Chondrocyte (in vitro differentiated cells): ENCODE results near the gene CYSRT1. TPM values are rescaled to one million over a fixed set of nuclear protein-coding genes. Genes with fewer than 3 reads are reported as not detected.

ENCODE experiments used
- DNase-seq: peaks from one replicate; pipeline ENCODE4 v3.0.0; 2021; ENCODE audit warnings: mixed read lengths, low spot score
- H3K27ac Mint-ChIP-seq: one replicate; pipeline ENCODE4 v1.8.0; 2021; ENCODE audit warnings: mild to moderate bottlenecking, moderate library complexity, mixed read lengths; ENCODE audit not compliant: unreplicated experiment
- H3K27me3 Mint-ChIP-seq: 2 replicates; pipeline ENCODE4 v1.8.0; 2021; ENCODE audit warnings: low read depth, mixed read lengths
- H3K36me3 Mint-ChIP-seq: 2 replicates; pipeline ENCODE4 v1.8.0; 2021; ENCODE audit warnings: low read depth, mixed read lengths
- H3K4me1 Mint-ChIP-seq: 2 replicates; pipeline ENCODE4 v1.8.0; 2021; ENCODE audit warnings: low read depth, mild to moderate bottlenecking, mixed read lengths
- H3K4me3 Mint-ChIP-seq: one replicate; pipeline ENCODE4 v1.8.0; 2021; ENCODE audit warnings: mild to moderate bottlenecking, moderate library complexity, mixed read lengths; ENCODE audit not compliant: unreplicated experiment
- H3K9me3 Mint-ChIP-seq: 2 replicates; pipeline ENCODE4 v1.8.0; 2021; ENCODE audit warnings: low read depth, mixed read lengths
- total RNA-seq: library from RNA; stranded (reverse); gene quantifications from 3 replicates; pipeline ENCODE4 v1.2.1, GENCODE V29; 2021
- TF ChIP-seq, protein P1 (sequence below): fragments of 200-600 bp; sonication (generic); IDR thresholded peaks from 2 replicates; pipeline ENCODE4 v1.5.0; 2021; ENCODE audit warnings: antibody characterized with exemption, mild to moderate bottlenecking, moderate library complexity

CYSRT1 gene
- total RNA-seq, 1 donor from 2014 or later, result 0.92 TPM

- H3K27me3 Mint-ChIP-seq, result no peaks in the 10 kb centered on the region
- no peaks in the 10 kb centered on the region for H3K9me3 Mint-ChIP-seq
- peaks cover under 1% of the 10 kb centered on the region for H3K36me3 Mint-ChIP-seq
- no peak for DNase-seq
- H3K4me1 Mint-ChIP-seq, result peaks cover 14% of the 10 kb centered on the region
- peak overlapping the region; percentile 2 for H3K4me3 Mint-ChIP-seq
- TF ChIP-seq, protein P1, sequence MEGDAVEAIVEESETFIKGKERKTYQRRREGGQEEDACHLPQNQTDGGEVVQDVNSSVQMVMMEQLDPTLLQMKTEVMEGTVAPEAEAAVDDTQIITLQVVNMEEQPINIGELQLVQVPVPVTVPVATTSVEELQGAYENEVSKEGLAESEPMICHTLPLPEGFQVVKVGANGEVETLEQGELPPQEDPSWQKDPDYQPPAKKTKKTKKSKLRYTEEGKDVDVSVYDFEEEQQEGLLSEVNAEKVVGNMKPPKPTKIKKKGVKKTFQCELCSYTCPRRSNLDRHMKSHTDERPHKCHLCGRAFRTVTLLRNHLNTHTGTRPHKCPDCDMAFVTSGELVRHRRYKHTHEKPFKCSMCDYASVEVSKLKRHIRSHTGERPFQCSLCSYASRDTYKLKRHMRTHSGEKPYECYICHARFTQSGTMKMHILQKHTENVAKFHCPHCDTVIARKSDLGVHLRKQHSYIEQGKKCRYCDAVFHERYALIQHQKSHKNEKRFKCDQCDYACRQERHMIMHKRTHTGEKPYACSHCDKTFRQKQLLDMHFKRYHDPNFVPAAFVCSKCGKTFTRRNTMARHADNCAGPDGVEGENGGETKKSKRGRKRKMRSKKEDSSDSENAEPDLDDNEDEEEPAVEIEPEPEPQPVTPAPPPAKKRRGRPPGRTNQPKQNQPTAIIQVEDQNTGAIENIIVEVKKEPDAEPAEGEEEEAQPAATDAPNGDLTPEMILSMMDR, result no peak
- H3K27ac Mint-ChIP-seq, result no peak overlapping the region
These were observed 4.5 kb upstream of the CYSRT1 start for GRCh38 chr9:137220317-137221094.

GRCh38 chr9:137221095-137221505, 3.9 kb upstream of the CYSRT1 start:
- no peak overlapping the region for H3K27ac Mint-ChIP-seq
- no peak for DNase-seq
- no peak overlapping the region for H3K4me3 Mint-ChIP-seq
- H3K27me3 Mint-ChIP-seq, result no peaks in the 10 kb centered on the region
- H3K4me1 Mint-ChIP-seq, result peaks cover 14% of the 10 kb centered on the region
- H3K9me3 Mint-ChIP-seq, result no peaks in the 10 kb centered on the region
- TF ChIP-seq, protein P1, result no peak
- H3K36me3 Mint-ChIP-seq, result no peaks in the 10 kb centered on the region

GRCh38 chr9:137221506-137222111, 3.4 kb upstream of the CYSRT1 start:
- peaks cover 14% of the 10 kb centered on the region for H3K4me1 Mint-ChIP-seq
- H3K27me3 Mint-ChIP-seq, result no peaks in the 10 kb centered on the region
- no peak for DNase-seq
- H3K36me3 Mint-ChIP-seq, result no peaks in the 10 kb centered on the region
- H3K27ac Mint-ChIP-seq, result no peak overlapping the region
- TF ChIP-seq, protein P1, result no peak
- no peaks in the 10 kb centered on the region for H3K9me3 Mint-ChIP-seq
- H3K4me3 Mint-ChIP-seq, result no peak overlapping the region

DNA sequence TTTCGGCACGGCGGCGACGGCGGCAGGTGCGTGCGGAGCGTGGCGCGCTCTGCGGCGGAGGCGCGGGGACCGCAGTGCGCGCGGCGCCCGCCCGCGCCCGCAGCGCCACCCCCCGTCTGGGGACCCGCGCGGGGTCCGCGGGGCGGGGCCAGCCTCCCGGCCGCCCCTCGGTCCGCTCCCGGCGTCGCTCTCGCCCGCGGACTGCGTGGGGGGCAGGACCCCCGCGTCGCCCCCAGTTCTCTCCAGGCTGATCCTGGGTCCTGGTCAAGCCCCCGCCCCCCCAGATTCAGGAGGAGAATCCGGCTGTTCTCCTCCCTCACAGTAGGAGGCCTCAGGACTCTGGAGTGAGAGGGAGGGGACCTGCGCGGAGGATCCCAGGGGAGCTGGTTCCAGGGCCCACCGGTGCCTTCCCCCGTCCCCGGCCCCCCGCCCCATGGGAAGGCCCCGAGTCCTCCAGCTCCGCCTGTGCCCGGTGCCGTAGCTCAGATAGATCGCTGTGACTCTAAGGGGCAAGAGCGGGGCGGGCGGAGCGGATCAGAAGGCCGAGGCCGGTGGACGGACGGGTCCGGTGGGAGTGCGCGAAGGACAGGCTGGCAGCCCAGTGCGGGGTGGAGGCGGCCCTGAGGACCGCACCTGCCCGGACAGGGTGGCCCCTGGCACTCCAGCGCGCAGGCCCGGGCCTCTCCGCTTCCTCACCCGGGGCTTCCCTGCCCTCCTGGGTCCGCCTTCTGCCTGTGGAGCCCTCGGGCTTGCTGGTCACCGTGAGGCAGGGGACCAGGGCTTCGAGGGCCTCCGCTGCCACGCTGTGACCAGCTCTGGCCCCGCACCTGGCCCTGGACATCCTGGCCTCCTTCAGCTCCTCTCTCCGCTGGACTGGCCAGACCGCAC, 2.5 kb upstream of the CYSRT1 start, which contains the start of gene RNF208:
Gene RNF208 (minus strand): TSS at position 51 of the 888 bp plus-strand sequence. CDS start 1,028 bp downstream, outside the sequence.
- TF ChIP-seq, protein P1, result no peak
- no peaks in the 10 kb centered on the region for H3K36me3 Mint-ChIP-seq
- no peaks in the 10 kb centered on the region for H3K9me3 Mint-ChIP-seq
- no peaks in the 10 kb centered on the region for H3K27me3 Mint-ChIP-seq
- peaks cover 17% of the 10 kb centered on the region for H3K4me1 Mint-ChIP-seq
- peak within 1 kb of the TSS; percentile 70 for H3K4me3 Mint-ChIP-seq
- DNase-seq, result no peak
- peak within 1 kb of the TSS; percentile 45 for H3K27ac Mint-ChIP-seq
